Activated CD4-positive, CD25-positive, alpha-beta regulatory T cell (primary cell): ENCODE data around the gene LINC01488.

Experiments used
- DNase-seq, 4 experiments: peaks; one replicate each; lab custom pipeline; 2025; lab: John Stamatoyannopoulos, UW

LINC01488 gene

DNA sequence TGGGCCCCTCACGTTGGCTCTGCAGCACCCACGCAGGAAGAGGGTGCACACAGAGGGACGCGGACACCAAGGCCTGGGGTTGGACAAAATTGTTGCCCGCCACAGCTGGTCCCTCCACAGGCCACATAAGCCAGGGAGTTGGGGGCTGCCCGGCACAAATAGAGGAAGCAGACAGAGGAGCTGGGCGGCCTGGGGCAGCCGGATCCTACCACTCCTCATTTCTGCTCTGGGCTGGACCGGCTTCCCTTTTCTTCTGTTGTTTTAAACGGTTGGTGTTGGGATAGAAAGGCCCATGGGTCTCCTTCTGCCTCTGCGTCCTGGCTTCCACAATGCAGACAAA is 36.4 kb upstream of the LINC01488 start:
- DNase-seq = no peak

DNA sequence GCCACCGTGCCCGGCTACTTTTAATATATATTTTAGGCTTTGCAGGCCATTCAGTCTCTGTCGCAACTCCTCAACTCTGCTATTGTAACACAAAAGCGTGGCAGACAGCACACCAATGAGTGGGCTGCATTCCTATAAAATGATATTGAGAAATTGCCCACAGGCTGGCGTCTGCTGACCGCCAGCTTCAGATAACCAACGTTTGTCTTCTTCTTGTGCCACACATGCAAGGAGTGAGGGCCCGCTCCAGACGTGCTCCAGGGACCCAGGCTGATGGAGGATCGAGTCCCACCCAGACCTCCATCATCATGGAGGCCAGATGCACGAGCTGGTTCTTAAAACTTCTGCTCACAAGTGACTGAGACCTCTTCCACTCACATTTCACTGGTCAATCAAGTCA is 35.4 kb upstream of the LINC01488 start:
- no peak for DNase-seq

DNA sequence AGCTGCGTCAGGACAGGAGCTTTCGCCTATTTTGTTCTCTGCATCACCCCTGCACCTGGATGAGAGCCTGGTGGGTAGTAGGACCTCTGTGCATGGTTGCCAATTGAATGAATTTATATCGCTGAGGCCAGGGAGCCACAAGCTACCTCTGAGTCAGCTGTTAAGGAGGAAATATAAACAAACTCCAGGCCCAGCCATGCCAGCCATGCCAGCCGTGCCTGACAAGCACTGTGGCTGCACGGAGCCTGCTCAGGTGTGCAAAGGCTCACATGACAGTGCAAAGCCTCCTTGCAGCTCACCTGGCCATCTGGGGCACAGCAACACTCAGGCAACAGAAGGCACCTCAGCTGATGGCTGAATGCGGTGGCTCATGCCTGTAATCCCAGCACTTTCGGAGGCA is 33.7 kb upstream of the LINC01488 start:
- no peak for DNase-seq

GRCh38 chr11:69448471-69449284 is 32.8 kb upstream of the LINC01488 start:
- no peak for DNase-seq

DNA sequence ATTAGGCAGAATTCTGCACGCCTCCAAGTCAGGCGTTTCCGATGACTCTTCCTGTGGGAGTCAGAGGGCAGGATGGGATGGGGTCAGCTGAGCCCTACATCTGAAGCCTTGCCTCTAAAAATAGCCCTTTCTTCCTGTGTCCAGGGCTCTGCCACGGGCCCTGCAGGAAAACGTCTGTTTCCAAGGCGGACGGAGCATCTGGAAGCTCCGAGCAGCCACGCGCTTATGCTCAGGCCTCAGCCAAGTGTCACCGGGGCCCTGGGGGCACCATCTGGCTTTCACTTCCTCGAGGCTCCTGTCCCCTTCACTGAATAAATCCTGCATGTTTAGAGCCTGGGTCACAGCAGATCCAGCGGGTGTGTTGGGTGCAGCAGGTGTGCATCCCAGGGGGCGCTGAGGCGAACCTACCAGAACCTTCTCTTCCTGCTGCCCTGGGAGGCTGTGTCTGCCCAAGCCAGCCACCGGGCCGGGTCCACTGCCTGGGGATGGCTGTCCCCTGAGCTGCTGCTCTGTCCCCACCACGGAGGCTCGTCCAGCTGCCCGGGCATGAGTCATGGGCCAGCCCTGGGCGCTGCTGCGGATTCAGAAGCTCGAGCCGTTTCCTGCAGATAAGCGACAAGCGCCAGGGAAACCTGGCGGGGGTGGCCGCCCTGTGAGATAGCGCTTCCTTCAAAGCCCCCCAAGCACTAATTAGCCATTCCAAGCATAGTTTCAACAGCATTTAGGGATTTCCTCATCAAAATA is 32.0 kb upstream of the LINC01488 start:
- DNase-seq = no peak

DNA sequence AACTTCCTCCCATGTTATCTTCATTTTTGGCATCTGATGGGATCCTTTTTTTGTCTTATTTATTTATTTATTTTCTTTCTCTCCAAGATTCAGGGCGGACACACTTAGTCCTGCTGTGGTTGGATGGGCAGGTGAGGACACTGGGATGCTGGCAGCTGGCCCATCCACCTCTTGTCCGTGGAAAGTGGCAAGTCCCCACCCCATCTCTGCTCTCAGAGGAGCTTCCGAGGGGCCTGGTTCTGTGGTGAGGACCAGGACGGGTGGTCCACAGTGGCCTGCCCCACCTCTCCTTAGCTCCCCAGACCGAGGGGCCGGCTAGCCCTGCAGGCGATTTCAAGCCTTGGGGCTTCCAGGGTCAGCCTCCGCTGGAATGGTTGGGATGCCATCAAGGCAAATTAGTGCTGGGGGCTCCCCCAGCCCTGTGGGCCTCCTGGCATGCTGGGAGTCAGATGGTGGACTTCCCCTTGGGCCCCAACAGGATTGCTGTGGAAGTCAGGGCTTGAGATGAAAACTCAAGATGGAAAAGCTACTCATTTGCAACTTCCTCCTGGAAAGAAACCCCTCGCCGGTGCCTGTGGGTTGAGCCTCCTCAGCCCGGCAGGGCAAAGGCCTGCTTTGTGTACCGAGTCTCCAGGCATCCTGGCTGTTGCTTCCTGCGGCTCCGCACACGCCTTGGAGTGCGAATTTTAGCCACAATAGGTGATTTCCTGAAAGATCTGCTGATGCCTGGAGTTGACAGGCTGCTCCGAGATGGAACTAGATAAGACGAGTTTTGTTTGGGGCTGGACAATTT is 31.2 kb upstream of the LINC01488 start:
- no peak for DNase-seq

DNA sequence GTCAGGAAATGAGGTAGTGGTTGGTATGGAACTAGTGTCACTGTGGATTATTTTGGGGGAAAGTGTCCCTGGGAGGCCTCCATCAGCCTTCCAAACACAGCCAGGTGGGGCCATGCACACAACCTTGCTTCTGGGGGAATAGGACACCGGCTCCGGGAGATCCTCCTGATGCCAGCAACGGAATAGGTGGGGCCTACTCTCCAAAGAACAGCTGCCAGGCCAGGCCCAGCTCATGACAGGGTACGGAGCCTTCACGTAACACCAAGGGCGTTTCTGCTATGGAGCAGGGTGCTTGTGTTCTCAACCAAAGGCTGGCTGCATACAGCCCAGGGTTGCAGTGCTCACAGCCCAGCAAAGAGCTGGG is 30.6 kb upstream of the LINC01488 start:
- DNase-seq = no peak

DNA sequence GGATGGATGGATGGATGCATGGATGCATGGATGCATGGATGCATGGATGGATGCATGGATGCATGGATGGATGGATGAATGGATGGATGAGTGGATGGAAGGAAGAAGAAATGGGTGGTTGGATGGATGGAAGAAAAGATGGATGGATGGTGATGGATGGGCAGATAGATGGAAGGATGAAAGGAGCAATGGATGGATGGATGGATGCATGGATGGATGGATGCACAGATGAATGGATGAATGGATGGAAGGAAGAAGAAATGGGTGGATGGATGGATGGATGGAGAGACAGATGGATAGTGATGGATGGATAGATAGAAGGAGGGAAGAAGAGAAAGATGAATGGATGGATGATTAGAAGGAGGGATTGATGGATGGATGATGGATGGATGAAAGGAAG is 30.2 kb upstream of the LINC01488 start:
- no peak for DNase-seq

DNA sequence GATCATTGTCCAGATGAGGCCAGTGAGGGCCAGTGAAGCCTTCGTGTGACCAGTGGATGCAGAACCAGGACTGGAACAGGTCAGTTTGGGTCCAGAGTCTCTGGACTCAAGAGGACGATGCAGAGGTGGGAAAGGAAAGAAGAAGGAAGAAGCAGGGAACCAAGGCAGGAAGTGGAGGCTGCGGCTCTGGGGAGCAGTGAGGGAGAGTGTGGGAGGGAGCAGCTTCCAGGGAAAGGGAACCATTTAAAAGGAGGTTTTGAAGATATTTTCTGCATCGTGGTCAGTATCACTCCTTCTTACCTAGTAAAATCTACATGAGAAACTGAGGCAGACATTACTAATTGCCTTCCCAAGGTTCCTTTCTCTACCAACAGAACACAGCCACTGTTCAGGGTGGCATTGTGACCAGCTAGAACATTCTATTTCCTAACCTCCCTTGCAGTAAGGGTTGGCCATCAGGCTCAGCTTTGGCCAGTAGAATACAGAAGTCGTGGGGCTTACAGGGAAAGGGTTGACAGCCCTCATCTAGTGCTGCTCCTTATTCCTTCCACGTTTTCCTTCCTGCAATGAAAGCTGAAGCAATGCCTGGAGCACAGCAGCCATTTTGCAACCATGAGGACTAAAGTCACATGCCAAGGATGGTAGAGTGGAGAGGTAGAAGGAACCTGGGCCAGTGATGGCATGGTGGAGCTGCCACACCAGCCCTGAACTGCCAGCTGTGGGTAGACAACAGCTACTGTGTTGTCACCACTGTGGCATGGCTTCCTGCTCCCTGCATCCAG is 29.1 kb upstream of the LINC01488 start:
- DNase-seq = no peak

DNA sequence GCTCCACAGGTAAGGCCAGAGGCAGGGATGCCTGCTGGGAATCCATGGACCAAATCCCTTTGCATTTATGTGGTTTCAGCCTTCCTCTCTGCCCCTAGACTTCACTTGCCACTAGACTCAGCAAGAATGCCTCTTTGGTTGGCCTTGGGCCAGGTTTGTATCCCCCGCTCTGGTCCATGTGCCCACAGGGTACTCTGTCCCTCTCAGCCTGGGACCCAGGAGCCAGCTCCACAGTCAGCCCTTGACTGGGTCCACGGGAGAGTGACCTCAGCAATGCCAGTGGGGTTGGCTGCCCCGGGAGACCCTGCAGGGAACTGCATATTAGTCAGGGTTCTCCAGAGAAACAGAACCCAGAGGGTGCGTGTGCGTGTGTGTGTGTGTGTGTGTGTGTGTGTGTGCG is 28.3 kb upstream of the LINC01488 start:
- no peak for DNase-seq

- DNase-seq = no peak
Observed at GRCh38 chr11:69454018-69454417, 27.4 kb upstream of the LINC01488 start.

DNA sequence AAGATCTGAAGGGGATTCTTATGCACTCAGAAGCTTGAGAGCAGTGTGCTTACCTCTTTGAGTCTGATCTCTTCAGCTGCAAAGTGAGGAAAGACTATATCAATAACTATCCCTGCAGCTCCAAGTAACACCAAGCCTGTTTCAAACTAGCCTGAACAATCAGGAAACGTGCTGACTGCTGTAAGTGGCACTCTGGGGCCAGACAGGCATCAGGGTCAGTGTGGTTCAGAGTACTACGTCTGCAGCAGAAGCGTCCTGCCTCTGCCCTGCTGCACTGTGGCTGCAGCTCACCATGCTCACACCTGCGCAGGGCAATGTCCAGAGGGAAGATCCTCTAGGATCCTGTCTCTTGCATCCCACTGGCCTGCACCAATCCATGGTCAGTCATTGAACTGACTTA is 25.5 kb upstream of the LINC01488 start:
- DNase-seq = no peak

DNA sequence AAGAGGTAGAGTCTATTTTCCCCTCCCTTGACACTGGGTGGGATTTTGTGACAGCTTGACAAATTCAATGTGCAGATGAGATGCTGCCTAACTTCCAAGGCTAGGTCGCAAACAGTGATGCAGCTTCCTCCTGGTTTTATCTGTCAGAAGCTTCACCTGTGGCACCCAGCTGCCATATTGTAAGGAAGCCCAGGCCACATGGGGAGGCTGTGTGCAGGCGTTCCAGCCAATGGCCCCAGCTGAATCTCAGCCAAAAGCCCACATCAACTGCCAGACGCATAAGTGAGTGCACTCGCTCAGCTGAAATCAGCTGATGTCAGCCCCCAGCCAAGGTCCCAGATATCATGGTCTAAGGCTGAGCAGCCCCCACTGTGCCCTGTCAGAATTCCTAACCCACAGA is 24.8 kb upstream of the LINC01488 start:
- no peak for DNase-seq

DNA sequence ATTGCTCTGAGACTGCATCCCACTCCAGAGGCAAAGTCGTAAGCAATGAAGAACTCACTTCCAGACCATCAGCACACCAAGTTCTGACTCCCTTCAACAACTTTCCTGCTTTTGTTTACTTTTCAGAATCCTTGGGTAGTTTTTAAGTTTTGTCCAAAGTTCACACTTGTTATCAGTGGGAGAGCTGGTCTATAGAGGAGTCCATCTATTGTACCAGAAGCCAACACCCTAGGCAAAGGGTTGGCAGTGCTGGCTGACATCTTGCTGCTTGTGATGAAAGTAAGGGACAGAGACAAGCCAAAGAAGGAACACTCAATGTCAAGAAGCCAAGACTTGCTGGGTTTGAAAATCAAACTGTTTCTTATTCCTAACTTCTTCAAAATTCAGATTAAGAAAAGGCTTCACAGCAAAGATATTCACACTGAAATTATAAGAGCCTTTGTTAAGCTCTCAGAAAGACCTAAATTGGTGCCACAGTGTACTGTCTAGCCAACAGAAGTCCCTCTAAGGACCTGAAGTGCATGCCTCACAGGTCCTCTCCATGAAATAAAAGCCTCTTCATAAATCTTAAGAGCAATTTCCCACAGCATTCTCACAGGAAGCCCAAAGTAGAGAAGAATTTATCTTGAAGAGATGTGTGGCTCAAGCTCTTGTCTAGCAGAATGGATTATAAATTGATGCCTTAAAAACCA is 21.5 kb upstream of the LINC01488 start:
- no peak for DNase-seq

DNA sequence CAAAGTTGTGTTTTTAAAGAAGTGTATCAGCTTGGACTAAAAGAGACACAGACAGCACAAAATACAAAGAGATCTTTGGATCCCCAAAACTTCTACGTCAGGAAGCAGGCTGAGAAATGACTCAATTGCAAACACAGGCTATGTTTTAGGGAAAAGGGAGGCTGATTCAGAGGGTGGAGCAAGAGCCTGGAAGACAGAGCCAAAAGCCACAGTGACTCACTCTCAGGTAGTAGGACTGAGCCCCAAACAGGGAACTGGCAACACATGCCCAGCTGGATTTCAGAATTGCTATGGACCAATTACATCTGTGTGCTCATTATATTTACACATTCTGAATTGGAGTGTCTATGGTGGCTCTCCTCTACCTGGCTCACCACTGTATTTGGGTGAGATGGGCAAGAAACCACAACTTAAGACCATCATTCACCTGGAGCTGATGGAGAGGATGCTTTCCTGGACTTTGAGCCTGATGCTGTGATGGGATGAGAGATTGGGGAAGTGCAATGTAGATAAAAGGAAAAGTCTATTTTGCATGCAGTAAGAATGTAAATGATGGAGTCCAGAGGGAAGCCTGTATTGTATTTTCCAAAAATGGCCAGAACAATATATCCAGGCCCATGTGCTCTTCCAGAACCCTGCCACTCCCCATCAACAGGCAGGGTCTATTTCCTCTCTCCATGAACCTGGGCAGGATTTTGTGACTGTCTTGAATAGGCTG is 20.8 kb upstream of the LINC01488 start:
- DNase-seq = no peak

GRCh38 chr11:69461272-69461962 is 20.0 kb upstream of the LINC01488 start:
- no peak for DNase-seq

- no peak for DNase-seq
Observed at GRCh38 chr11:69462106-69462951, 19.1 kb upstream of the LINC01488 start.

GRCh38 chr11:69463181-69463994 is 18.1 kb upstream of the LINC01488 start:
- no peak for DNase-seq
